IMR-90 (cell line): ENCODE measurements around the gene KRT73. TPM values are rescaled to one million over a fixed set of nuclear protein-coding genes. Genes with fewer than 3 reads are reported as not detected.

ENCODE experiments used
- ATAC-seq: fragments of 200-7000 bp; cut with Tn5 transposase; 2 replicates; pipeline ENCODE4 v1.9.1; 2020; ENCODE audit warnings: low read depth, mild to moderate bottlenecking, moderate library complexity
- BruUV-seq: library from RNA; stranded (reverse); fragments of 400-500 nt; replicated peaks from 2 replicates; lab custom pipeline; 2021; lab: Mats Ljungman, UMichigan
- CTCF ChIA-PET: fragments of 300-600 bp; formaldehyde crosslinking; extraction: SDS; loops from one replicate; lab custom pipeline; 2021; ENCODE audit warnings: antibody characterized with exemption; lab: Yijun Ruan, JAX
- POLR2A ChIA-PET: fragments of 300-600 bp; sonication (Branson Sonifier 250); formaldehyde crosslinking; loops from one replicate; lab custom pipeline; 2022; ENCODE audit warnings: antibody characterized with exemption; ENCODE audit not compliant: unreplicated experiment; lab: Charles Lee
- DNase-seq: peaks from one replicate; pipeline ENCODE4 v3.0.0; 2013
- H2AFZ ChIP-seq: replicated peaks from 2 replicates; pipeline ENCODE3; 2013; ENCODE audit warnings: low read length, mild to moderate bottlenecking; ENCODE audit not compliant: poor library complexity
- H2AK5ac ChIP-seq: 2 replicates; pipeline ENCODE4 v1.6.1; 2013; ENCODE audit warnings: low read depth, low read length, inconsistent platforms
- H2AK9ac ChIP-seq: replicated peaks from 2 replicates; pipeline ENCODE3; 2013; ENCODE audit warnings: mild to moderate bottlenecking, low read depth, low read length, moderate library complexity; ENCODE audit not compliant: poor library complexity
- H2BK120ac ChIP-seq: 2 replicates; pipeline ENCODE4 v1.6.1; 2013; ENCODE audit warnings: low read depth, low read length, inconsistent platforms
- H2BK15ac ChIP-seq: 3 replicates; pipeline ENCODE4 v1.6.1; 2013; ENCODE audit warnings: low read depth, low read length, inconsistent platforms
- H2BK20ac ChIP-seq: 2 replicates; pipeline ENCODE4 v1.6.1; 2013; ENCODE audit warnings: low read depth, mild to moderate bottlenecking, inconsistent platforms, low read length, moderate library complexity
- H2BK5ac ChIP-seq: 2 replicates; pipeline ENCODE4 v1.6.1; 2013; ENCODE audit warnings: mild to moderate bottlenecking, low read depth, low read length, inconsistent platforms; ENCODE audit not compliant: poor library complexity, severe bottlenecking
- H3K14ac ChIP-seq: replicated peaks from 2 replicates; pipeline ENCODE4 v1.6.1; 2013; ENCODE audit warnings: low read depth, low read length, inconsistent platforms
- H3K18ac ChIP-seq: 2 replicates; pipeline ENCODE4 v1.6.1; 2013; ENCODE audit warnings: low read depth, low read length, control low read depth
- H3K23ac ChIP-seq: 2 replicates; pipeline ENCODE4 v1.6.1; 2013; ENCODE audit warnings: low read depth, low read length, inconsistent platforms
- H3K27ac ChIP-seq: 2 replicates; pipeline ENCODE4 v1.5.1; 2013; ENCODE audit warnings: mild to moderate bottlenecking, control low read depth, low read length; ENCODE audit not compliant: insufficient read depth
- H3K27me3 ChIP-seq: 2 replicates; pipeline ENCODE4 v1.6.1; 2013; ENCODE audit warnings: low read length; ENCODE audit not compliant: control insufficient read depth, insufficient read depth
- H3K36me3 ChIP-seq: 2 replicates; pipeline ENCODE4 v1.6.1; 2013; ENCODE audit warnings: low read length, mixed read lengths; ENCODE audit not compliant: control insufficient read depth, insufficient read depth
- H3K4ac ChIP-seq: 2 replicates; pipeline ENCODE4 v1.6.1; 2013; ENCODE audit warnings: low read depth, low read length, inconsistent platforms
- H3K4me1 ChIP-seq: 2 replicates; pipeline ENCODE4 v1.6.1; 2013; ENCODE audit warnings: low read length, mixed read lengths; ENCODE audit not compliant: control insufficient read depth, insufficient read depth
- H3K4me2 ChIP-seq: 2 replicates; pipeline ENCODE4 v1.6.1; 2013; ENCODE audit warnings: low read depth, mild to moderate bottlenecking, control low read depth, low read length, moderate library complexity
- H3K4me3 ChIP-seq: 2 replicates; pipeline ENCODE4 v1.5.1; 2013; ENCODE audit warnings: low read depth, mild to moderate bottlenecking, control low read depth, low read length, moderate library complexity; ENCODE audit not compliant: insufficient read depth
- H3K56ac ChIP-seq: 2 replicates; pipeline ENCODE4 v1.6.1; 2013; ENCODE audit warnings: low read length, inconsistent platforms; ENCODE audit not compliant: insufficient read depth; ENCODE audit errors: extremely low read depth
- H3K79me1 ChIP-seq, 2 experiments: 2 replicates each; pipeline ENCODE4 v1.6.1; 2013; ENCODE audit warnings: low read length in 2 of 2, inconsistent platforms in 1 of 2, low read depth in 1 of 2
- H3K9ac ChIP-seq: 2 replicates; pipeline ENCODE4 v1.6.1; 2013; ENCODE audit warnings: low read depth, low read length, control low read depth
- H3K9me1 ChIP-seq: 2 replicates; pipeline ENCODE4 v1.6.1; 2013; ENCODE audit warnings: low read length, inconsistent platforms; ENCODE audit not compliant: insufficient read depth
- H3K9me3 ChIP-seq: 2 replicates; pipeline ENCODE4 v1.6.1; 2013; ENCODE audit warnings: low read length; ENCODE audit not compliant: control insufficient read depth, insufficient read depth
- H4K20me1 ChIP-seq: 2 replicates; pipeline ENCODE4 v1.6.1; 2013; ENCODE audit warnings: low read length, inconsistent platforms; ENCODE audit not compliant: insufficient read depth
- H4K5ac ChIP-seq: 2 replicates; pipeline ENCODE4 v1.6.1; 2013; ENCODE audit warnings: mild to moderate bottlenecking, low read depth, low read length, control low read depth
- H4K8ac ChIP-seq, 2 experiments: 2 replicates each; pipeline ENCODE4 v1.6.1; 2013; ENCODE audit warnings: low read depth in 2 of 2, low read length in 2 of 2, control low read depth in 1 of 2, inconsistent platforms in 1 of 2
- H4K91ac ChIP-seq: 2 replicates; pipeline ENCODE4 v1.6.1; 2013; ENCODE audit warnings: low read depth, low read length, inconsistent platforms; ENCODE audit not compliant: insufficient read depth
- CEBPB ChIP-seq: IDR thresholded peaks from 2 replicates; pipeline ENCODE4 v1.6.1; 2012; ENCODE audit warnings: low read depth, low read length, improper control_type of control experiment
- FOS ChIP-seq: fragments of 150-350 bp; IDR thresholded peaks from 2 replicates; pipeline ENCODE4 v1.6.1; 2016; ENCODE audit warnings: low read depth, low read length
- MAFK ChIP-seq: IDR thresholded peaks from 2 replicates; pipeline ENCODE4 v1.6.1; 2012; ENCODE audit warnings: low read depth, low read length, improper control_type of control experiment
- MAZ ChIP-seq: IDR thresholded peaks from 2 replicates; pipeline ENCODE4 v1.6.1; 2012; ENCODE audit warnings: low read depth, mild to moderate bottlenecking, low read length, improper control_type of control experiment, moderate library complexity, borderline replicate concordance
- RCOR1 ChIP-seq: IDR thresholded peaks from 2 replicates; pipeline ENCODE4 v1.6.1; 2012; ENCODE audit warnings: mild to moderate bottlenecking, low read length, improper control_type of control experiment; ENCODE audit not compliant: insufficient replicate concordance
- SMC3 ChIP-seq: fragments of 150-350 bp; IDR thresholded peaks from 2 replicates; pipeline ENCODE4 v1.6.1; 2016; ENCODE audit warnings: low read depth, mild to moderate bottlenecking, antibody characterized with exemption, low read length, moderate library complexity
- WGBS, 2 experiments: methylation state at CpG; one replicate each; pipeline versions ENCODE4 v1.1.5 to v1.1.7; 2013; ENCODE audit warnings: missing lambda C conversion rate in 2 of 2; ENCODE audit not compliant: insufficient read length in 1 of 2; ENCODE audit errors: extremely low coverage in 2 of 2; 5-methylcytosine and 5-hydroxymethylcytosine counted together
- dilution Hi-C: fragments of 300-500 bp; cut with HindIII; formaldehyde crosslinking; loops from one replicate; pipeline ENCODE4 v1.14.3; 2018; ENCODE audit warnings: low sequenced_read_pairs; ENCODE audit not compliant: unreplicated experiment
- in situ Hi-C: fragments of 300-500 bp; cut with MboI; formaldehyde crosslinking; loops from 3 replicates; pipeline ENCODE4 v1.14.3; 2019; ENCODE audit warnings: low sequenced_read_pairs, inconsistent platforms, mixed read lengths
- intact Hi-C: fragments of 100-400 bp; cut with micrococcal nuclease; formaldehyde crosslinking; loops from 2 replicates; pipeline ENCODE4 v1.10.0; 2022
- polyA plus RNA-seq, 3 experiments: library from polyadenylated mRNA; depleted of rRNA; stranded (reverse); fragments of >200 nt; gene quantifications; 2 replicates each; pipeline ENCODE4 v1.2.3, GENCODE V29; 2012; ENCODE audit warnings: low replicate concordance in 1 of 3
- total RNA-seq: library from RNA; depleted of rRNA; stranded (reverse); fragments of >200 nt; gene quantifications from 2 replicates; pipeline ENCODE4 v1.2.3, GENCODE V29; 2012
- TF ChIP-seq, protein P1 (sequence below): fragments of 150-350 bp; IDR thresholded peaks from 2 replicates; pipeline ENCODE4 v1.6.1; 2016; ENCODE audit warnings: low read depth, mild to moderate bottlenecking, low read length, moderate library complexity, borderline replicate concordance
- TF ChIP-seq, protein P2 (sequence below): conservative IDR thresholded peaks from 2 replicates; pipeline ENCODE4 v1.5.1; 2012; ENCODE audit warnings: mild to moderate bottlenecking, low read depth, low read length, improper control_type of control experiment

KRT73 gene
- total and polyA plus RNA-seq, 2 of the 4 experiments (the other 2 are of a cell fraction): not detected

DNA sequence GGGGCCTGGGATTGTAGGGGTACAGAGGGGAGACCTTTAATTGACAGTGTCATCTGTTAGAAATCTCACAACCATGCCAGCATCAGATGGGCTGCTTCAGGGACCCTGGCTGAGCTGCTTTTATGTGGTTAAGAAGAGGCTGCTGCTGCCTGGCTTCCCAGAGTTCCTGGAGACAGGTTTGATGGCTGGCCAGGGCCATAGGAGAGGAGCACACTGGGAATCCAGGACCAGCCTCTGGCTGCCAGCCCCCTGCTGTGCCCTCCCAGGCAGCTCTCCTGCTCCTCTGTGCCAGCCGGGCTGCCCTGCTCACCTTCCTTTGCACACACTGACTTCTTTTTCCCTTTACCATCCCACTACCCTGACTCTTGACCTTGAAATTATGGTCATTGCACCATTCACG, 507 bp upstream of the KRT73 start:
- Histone ChIP-seq H3K14ac (no peak overlapping the region), H3K9ac (no peak overlapping the region), H3K23ac (no peak overlapping the region), H4K5ac (no peak overlapping the region), H3K36me3 (no peaks in the 10 kb centered on the region), H2AFZ (no peak overlapping the region), H3K79me1 (no peaks in the 10 kb centered on the region), H2AK9ac (no peak overlapping the region), H3K4me3 (no peak overlapping the region), H3K9me3 (no peaks in the 10 kb centered on the region), H3K18ac (no peak overlapping the region), H4K8ac (no peak overlapping the region), H2BK15ac (no peak overlapping the region), H2BK5ac (no peak overlapping the region), H4K20me1 (no peaks in the 10 kb centered on the region), H2BK20ac (no peak overlapping the region), H3K4ac (no peak overlapping the region), H4K91ac (no peak overlapping the region), H3K9me1 (no peaks in the 10 kb centered on the region), H3K56ac (no peak overlapping the region), H3K27ac (no peak overlapping the region), H3K4me1 (no peaks in the 10 kb centered on the region), H3K4me2 (no peak overlapping the region), H2BK120ac (no peak overlapping the region), H3K27me3 (peaks cover 20% of the 10 kb centered on the region), H2AK5ac (no peak overlapping the region)
- no TSS peak for BruUV-seq
- no peak for DNase-seq
- ChIA-PET CTCF (no interaction called here), POLR2A (no interaction called here)
- in situ Hi-C loops: no loop called here
- dilution Hi-C loops: no loop called here
- WGBS, 2 experiments: no CpG with 5 or more reads among the region's 2 CpGs
- TF ChIP-seq, protein P1, sequence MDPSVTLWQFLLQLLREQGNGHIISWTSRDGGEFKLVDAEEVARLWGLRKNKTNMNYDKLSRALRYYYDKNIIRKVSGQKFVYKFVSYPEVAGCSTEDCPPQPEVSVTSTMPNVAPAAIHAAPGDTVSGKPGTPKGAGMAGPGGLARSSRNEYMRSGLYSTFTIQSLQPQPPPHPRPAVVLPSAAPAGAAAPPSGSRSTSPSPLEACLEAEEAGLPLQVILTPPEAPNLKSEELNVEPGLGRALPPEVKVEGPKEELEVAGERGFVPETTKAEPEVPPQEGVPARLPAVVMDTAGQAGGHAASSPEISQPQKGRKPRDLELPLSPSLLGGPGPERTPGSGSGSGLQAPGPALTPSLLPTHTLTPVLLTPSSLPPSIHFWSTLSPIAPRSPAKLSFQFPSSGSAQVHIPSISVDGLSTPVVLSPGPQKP: no peak
- TF ChIP-seq RCOR1: no peak
- TF ChIP-seq SMC3: no peak
- TF ChIP-seq MAZ: no peak
- TF ChIP-seq, protein P2, sequence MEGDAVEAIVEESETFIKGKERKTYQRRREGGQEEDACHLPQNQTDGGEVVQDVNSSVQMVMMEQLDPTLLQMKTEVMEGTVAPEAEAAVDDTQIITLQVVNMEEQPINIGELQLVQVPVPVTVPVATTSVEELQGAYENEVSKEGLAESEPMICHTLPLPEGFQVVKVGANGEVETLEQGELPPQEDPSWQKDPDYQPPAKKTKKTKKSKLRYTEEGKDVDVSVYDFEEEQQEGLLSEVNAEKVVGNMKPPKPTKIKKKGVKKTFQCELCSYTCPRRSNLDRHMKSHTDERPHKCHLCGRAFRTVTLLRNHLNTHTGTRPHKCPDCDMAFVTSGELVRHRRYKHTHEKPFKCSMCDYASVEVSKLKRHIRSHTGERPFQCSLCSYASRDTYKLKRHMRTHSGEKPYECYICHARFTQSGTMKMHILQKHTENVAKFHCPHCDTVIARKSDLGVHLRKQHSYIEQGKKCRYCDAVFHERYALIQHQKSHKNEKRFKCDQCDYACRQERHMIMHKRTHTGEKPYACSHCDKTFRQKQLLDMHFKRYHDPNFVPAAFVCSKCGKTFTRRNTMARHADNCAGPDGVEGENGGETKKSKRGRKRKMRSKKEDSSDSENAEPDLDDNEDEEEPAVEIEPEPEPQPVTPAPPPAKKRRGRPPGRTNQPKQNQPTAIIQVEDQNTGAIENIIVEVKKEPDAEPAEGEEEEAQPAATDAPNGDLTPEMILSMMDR: no peak
- TF ChIP-seq MAFK: no peak
- TF ChIP-seq CEBPB: no peak
- no peak for TF ChIP-seq FOS
- no peak for ATAC-seq
- intact Hi-C loops: no loop called here
